ENCODE measurements around the gene CABP5.

CABP5 gene

DNA sequence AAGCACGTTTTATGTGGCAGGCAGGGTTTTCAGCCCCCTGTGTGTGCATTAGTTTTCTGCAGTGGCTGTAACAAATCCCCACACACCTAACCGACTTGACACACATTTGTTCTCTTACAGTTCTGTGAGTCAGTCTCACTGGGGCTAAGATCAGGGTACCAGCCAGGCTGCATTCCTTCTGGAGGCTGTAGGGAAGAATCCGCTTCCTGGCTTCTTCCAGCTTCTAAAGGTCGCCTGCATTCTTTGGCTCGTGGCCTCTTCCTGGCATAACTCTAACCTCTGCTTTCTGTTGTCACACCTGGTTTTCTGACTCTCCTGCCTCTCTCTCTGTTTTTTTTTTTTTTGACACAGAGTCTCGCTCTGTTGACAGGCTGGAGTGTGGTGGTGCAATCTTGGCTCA, 43.0 kb downstream of the CABP5 start:
- DNase-seq (ENCODE audit: low read depth, low spot score) = no peak
- Histone ChIP-seq H3K9me3 (ENCODE audit: insufficient read depth, low read length) (peaks cover 5% of the 10 kb centered on the region; the same call in 1 of the 2 replicates), H3K4me1 (ENCODE audit: insufficient read depth, insufficient read length) (no peaks in the 10 kb centered on the region), H3K9ac (ENCODE audit: insufficient read length, low read depth) (no peak overlapping the region), H3K4me3 (ENCODE audit: insufficient read length, low read depth) (no peak overlapping the region), H3K36me3 (ENCODE audit: insufficient read depth, insufficient read length, low read length) (no peaks in the 10 kb centered on the region), H3K27me3 (ENCODE audit: insufficient read depth, insufficient read length) (no peaks in the 10 kb centered on the region)
- TF ChIP-seq YY1 (IDR thresholded peaks at IDR 0.05; ENCODE audit: insufficient read depth, insufficient read length) = no peak
- TF ChIP-seq ZNF274 (IDR thresholded peaks at IDR 0.05; ENCODE audit: low read depth, low read length) = no peak
- TF ChIP-seq SUZ12 (IDR thresholded peaks at IDR 0.05; ENCODE audit: extremely low read depth, insufficient read depth, insufficient read length) = no peak

- no peak overlapping the region for H3K9ac ChIP-seq (ENCODE audit: insufficient read length, low read depth)
- H3K27me3 ChIP-seq (ENCODE audit: insufficient read depth, insufficient read length) = no peaks in the 10 kb centered on the region
- no peak overlapping the region for H3K4me3 ChIP-seq (ENCODE audit: insufficient read length, low read depth)
- no peaks in the 10 kb centered on the region for H3K36me3 ChIP-seq (ENCODE audit: insufficient read depth, insufficient read length, low read length)
- TF ChIP-seq ZNF274 (IDR thresholded peaks at IDR 0.05; ENCODE audit: low read depth, low read length) = no peak
- H3K4me1 ChIP-seq (ENCODE audit: insufficient read depth, insufficient read length) = no peaks in the 10 kb centered on the region
- DNase-seq (ENCODE audit: low read depth, low spot score) = no peak
- H3K9me3 ChIP-seq (ENCODE audit: insufficient read depth, low read length) = peaks cover 5% of the 10 kb centered on the region; the same call in 1 of the 2 replicates
Observed at GRCh38 chr19:47998800-47999199, 45.1 kb downstream of the CABP5 start.

- Histone ChIP-seq H3K36me3 (ENCODE audit: insufficient read depth, insufficient read length, low read length) (no peaks in the 10 kb centered on the region), H3K4me3 (ENCODE audit: insufficient read length, low read depth) (no peak overlapping the region), H3K9ac (ENCODE audit: insufficient read length, low read depth) (no peak overlapping the region), H3K27me3 (ENCODE audit: insufficient read depth, insufficient read length) (no peaks in the 10 kb centered on the region), H3K9me3 (ENCODE audit: insufficient read depth, low read length) (peaks cover 5% of the 10 kb centered on the region; the same call in 1 of the 2 replicates), H3K4me1 (ENCODE audit: insufficient read depth, insufficient read length) (no peaks in the 10 kb centered on the region)
- TF ChIP-seq ZNF274 (IDR thresholded peaks at IDR 0.05; ENCODE audit: low read depth, low read length) (no peak), SUZ12 (IDR thresholded peaks at IDR 0.05; ENCODE audit: extremely low read depth, insufficient read depth, insufficient read length) (no peak), YY1 (IDR thresholded peaks at IDR 0.05; ENCODE audit: insufficient read depth, insufficient read length) (no peak)
- no peak for DNase-seq (ENCODE audit: low read depth, low spot score)
Observed at GRCh38 chr19:47996230-47996727, 47.6 kb downstream of the CABP5 start.

GRCh38 chr19:47994209-47994802, 49.6 kb downstream of the CABP5 start, which contains the start of gene ELSPBP1:
Gene ELSPBP1 (plus strand): TSS chr19:47994632. CDS start chr19:48008668, 14,036 bp downstream.
- TF ChIP-seq YY1 (IDR thresholded peaks at IDR 0.05; ENCODE audit: insufficient read depth, insufficient read length) (no peak), ZNF274 (IDR thresholded peaks at IDR 0.05; ENCODE audit: low read depth, low read length) (no peak), SUZ12 (IDR thresholded peaks at IDR 0.05; ENCODE audit: extremely low read depth, insufficient read depth, insufficient read length) (no peak)
- Histone ChIP-seq H3K4me1 (ENCODE audit: insufficient read depth, insufficient read length) (no peaks in the 10 kb centered on the region), H3K4me3 (ENCODE audit: insufficient read length, low read depth) (no peak within 1 kb of the TSS), H3K36me3 (ENCODE audit: insufficient read depth, insufficient read length, low read length) (no peaks in the 10 kb centered on the region), H3K27me3 (ENCODE audit: insufficient read depth, insufficient read length) (no peaks in the 10 kb centered on the region), H3K9me3 (ENCODE audit: insufficient read depth, low read length) (no peaks in the 10 kb centered on the region), H3K9ac (ENCODE audit: insufficient read length, low read depth) (no peak within 1 kb of the TSS)
- DNase-seq (ENCODE audit: low read depth, low spot score) = no peak

DNA sequence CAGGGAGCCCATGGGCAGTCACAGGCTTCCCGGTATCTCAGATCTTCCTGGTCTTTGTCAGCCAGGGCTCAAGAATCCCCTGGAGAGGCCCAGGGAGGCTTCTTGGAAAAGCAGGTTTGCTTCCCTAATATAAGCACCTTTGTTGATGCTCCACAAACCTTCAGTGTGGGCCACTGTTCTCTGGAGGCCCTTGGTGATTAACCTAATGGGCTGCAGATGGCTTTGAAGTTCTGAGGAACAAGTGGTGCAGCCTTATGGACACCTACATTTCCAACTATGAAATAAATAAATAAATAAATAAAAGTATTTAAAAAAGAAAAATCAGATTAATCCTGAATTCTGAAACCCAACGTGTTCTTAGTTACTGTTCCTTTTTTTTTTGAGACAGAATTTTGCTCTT, 51.8 kb downstream of the CABP5 start, which contains the start of gene BSPH1:
BSPH1 (minus strand) TSS at position 101 of the 400 bp plus-strand sequence; CDS start at position 12, 89 bp downstream.
- H3K9ac ChIP-seq (ENCODE audit: insufficient read length, low read depth) = no peak within 1 kb of the TSS
- no peak within 1 kb of the TSS for H3K4me3 ChIP-seq (ENCODE audit: insufficient read length, low read depth)
- H3K36me3 ChIP-seq (ENCODE audit: insufficient read depth, insufficient read length, low read length) = no peaks in the 10 kb centered on the region
- H3K9me3 ChIP-seq (ENCODE audit: insufficient read depth, low read length) = no peaks in the 10 kb centered on the region
- H3K4me1 ChIP-seq (ENCODE audit: insufficient read depth, insufficient read length) = no peaks in the 10 kb centered on the region
- DNase-seq (ENCODE audit: low read depth, low spot score) = no peak
- no peaks in the 10 kb centered on the region for H3K27me3 ChIP-seq (ENCODE audit: insufficient read depth, insufficient read length)
- TF ChIP-seq YY1 (IDR thresholded peaks at IDR 0.05; ENCODE audit: insufficient read depth, insufficient read length) (no peak), SUZ12 (IDR thresholded peaks at IDR 0.05; ENCODE audit: extremely low read depth, insufficient read depth, insufficient read length) (no peak), ZNF274 (IDR thresholded peaks at IDR 0.05; ENCODE audit: low read depth, low read length) (no peak)

- Histone ChIP-seq H3K36me3 (ENCODE audit: insufficient read depth, insufficient read length, low read length) (no peaks in the 10 kb centered on the region), H3K4me3 (ENCODE audit: insufficient read length, low read depth) (no peak overlapping the region), H3K27me3 (ENCODE audit: insufficient read depth, insufficient read length) (no peaks in the 10 kb centered on the region), H3K9ac (ENCODE audit: insufficient read length, low read depth) (no peak overlapping the region), H3K4me1 (ENCODE audit: insufficient read depth, insufficient read length) (no peaks in the 10 kb centered on the region), H3K9me3 (ENCODE audit: insufficient read depth, low read length) (no peaks in the 10 kb centered on the region)
- no peak for DNase-seq (ENCODE audit: low read depth, low spot score)
- TF ChIP-seq YY1 (IDR thresholded peaks at IDR 0.05; ENCODE audit: insufficient read depth, insufficient read length) (no peak), ZNF274 (IDR thresholded peaks at IDR 0.05; ENCODE audit: low read depth, low read length) (no peak), SUZ12 (IDR thresholded peaks at IDR 0.05; ENCODE audit: extremely low read depth, insufficient read depth, insufficient read length) (no peak)
Observed at GRCh38 chr19:47991191-47991808, 52.6 kb downstream of the CABP5 start.

Measured in NT2/D1 (cell line).